ENCODE data around the gene DBH.

Gene DBH

DNA sequence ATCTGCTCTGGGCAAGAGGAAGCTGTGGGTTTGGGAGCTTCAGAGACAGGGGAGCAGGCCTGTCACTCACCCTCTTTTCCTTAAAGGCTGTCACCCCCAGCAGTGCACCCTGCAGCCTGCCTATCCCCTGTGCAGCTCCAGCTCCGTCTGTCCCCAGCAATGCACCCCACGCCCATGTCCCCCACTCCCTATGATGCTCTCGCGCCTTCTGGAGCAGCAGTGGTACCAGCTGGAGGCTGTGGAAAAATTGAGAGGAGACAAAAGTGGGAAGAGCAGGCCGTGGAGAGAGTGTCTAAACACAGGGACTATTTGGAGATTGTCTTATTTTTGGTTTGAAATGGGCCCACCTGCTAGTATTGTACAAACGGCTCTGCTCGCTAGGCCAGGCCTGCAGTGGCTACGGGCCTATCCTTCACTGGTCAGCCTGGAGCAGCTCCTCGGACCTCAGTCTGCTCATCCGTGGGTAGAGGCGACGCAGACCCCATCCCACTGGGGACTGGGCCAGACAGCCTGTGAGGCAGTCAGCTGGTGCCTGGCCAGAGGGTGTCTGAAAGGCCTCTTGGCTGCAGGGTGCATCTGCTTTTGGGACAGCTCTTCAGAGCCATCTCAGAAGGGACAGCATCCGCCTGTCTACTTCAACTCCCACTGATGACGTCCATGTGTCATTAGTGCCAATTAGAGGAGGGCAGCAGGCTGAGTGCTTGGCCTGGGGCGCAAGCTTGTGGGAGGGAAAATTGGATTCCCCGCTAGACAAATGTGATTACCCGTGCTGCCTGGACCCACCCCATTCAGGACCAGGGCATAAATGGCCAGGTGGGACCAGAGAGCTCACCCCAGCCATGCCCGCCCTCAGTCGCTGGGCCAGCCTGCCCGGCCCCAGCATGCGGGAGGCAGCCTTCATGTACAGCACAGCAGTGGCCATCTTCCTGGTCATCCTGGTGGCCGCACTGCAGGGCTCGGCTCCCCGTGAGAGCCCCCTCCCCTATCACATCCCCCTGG, at the start of gene DBH:
Gene DBH (plus strand): TSS at position 831 of the 999 bp plus-strand sequence. CDS start 9 bp downstream, at position 840.
- DNase-seq = no peak

DNA sequence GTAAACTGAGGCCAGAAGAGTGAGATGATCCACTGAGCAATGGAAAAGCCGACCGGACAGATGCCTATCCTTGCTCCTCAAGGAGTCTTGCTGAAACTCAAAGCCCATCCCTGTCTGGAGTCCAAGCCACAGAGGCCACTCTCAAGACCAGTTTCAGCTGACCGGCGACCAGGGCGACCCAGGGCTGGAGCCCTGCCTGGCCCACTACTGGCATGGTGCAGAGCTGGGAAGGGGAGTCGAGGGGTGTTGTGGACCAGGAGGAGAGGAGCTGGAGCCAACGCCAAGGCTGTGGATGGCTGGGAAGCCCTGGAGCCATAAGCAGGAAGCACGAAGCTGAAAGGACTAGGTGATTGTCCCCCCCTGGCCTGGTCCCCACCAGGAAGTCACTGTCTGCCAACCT, 49.1 kb upstream of the DBH start:
- no peak for DNase-seq

DNA sequence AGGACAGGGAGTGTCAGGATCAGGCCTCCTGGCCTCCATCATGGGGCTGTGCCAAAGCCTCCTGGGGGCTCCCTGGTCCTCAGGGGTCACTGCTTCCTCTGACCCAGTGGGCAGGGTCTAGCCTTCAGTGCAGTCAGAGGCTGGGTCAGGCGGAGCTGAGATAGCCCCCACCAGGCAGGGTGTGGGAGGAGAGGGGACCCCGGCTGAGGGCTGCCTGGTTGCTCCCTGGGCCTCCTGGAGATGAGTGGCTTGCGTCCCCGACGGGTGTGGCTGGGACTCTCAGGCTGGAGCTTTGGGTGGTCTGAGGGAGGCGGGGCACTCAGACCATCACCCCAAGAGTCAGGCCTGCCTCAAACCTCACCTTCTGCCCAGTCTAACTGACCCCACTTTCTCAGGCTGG, 48.7 kb upstream of the DBH start:
- DNase-seq = no peak

DNA sequence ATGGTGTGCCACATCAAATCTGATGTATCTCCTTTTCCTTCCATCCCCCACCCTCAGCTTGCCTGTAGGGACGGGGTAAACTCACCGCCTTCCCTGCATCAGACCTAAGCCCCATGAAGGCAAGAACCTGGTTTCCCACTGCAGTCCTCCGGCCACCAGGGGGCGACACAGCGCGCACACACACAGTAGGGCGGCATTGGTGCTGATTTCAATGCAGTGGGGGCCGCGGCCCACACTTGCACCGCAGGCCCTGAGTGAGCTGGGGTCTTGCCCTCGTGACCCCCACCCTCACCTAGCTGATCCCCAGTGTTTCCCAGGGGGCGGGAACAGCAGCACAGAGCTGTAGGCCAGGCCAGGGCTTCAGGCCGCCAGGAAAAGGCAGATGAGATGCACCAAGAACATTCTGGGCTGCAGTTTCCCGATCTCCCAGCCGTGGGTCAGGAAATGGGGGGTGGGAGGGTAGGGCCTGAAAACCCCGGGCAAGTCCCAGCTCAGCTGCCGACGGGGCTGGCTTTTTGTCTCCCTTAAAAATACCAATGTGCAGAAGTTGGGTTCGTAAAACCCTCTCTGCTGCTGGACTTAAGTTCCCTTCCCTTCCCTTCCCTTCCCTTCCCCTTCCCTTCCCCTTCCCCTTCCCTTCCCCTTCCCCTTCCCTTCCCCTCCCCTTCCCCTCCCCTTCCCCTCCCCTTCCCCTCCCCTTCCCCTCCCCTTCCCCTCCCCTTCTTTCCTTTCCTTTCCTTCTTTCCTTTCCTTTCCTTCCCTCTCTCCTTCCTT, 46.5 kb upstream of the DBH start:
- DNase-seq = no peak

DNA sequence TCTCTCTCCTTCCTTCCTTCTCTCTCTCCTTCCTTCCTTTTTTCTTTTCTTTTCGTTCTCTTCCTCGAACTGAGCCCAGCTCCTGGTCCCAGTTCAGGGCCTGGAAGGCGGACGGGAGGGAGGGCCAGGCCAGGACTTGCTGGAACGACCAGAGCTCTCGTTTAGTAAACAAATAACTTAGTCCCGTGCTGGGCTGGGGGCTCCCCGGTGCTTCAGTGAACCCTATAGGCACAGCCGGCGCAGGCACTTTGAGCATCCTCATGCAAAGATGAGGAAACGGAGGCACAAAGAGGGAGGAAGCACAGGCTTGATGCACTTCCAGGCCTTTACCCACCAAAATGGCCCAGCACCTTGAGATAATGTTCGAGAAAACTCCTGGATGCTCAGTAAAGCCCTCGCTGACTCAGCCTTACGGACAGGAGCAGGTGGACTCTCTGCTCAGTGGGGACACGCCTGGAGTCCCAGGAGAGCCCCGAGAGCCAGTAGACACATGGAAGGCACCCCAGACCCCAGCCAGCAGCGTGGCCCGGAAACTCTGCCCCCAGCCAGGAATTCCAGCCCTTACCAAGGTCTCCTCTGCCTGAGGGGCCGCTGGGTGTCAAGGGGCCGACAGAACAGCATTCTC, 45.8 kb upstream of the DBH start:
- DNase-seq = no peak

DNA sequence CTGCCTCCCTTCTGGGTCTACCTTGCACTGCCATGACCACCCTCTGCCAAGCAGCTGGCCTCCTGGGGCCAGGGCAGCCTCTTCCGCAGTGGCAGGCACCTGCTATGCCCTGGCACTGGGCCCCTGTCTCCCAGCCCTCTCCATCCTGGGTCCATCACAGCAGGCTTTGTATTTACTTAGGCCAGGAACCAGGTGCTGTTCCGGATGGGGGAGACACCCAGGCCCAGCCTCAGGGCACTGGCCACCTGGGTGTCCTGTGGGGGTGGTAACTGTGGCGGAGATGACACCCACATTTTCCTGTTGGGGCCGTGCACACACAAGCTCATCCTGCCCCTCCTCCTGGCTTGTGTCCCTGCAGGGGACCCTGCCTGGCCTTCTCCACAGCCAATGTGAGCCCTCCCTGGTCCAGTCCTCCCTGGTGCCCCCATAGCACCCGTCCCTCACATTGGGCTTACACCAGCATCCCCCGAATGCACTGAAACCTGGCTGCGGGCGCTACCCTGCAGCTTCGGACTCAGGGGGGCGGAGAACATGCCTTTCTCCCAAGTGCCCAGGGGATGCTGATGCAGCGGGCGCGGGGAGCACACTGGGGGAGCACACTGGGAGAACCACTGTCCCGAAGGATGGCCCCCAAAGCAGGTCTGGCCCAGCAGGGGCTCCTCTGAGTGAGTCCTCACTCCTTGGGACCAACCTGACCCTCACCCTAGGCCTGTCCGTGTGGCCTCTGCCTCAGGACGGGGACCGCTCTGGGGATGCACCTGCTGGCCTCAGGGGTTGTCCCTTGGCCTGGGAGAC, 44.9 kb upstream of the DBH start:
- DNase-seq = no peak

DNA sequence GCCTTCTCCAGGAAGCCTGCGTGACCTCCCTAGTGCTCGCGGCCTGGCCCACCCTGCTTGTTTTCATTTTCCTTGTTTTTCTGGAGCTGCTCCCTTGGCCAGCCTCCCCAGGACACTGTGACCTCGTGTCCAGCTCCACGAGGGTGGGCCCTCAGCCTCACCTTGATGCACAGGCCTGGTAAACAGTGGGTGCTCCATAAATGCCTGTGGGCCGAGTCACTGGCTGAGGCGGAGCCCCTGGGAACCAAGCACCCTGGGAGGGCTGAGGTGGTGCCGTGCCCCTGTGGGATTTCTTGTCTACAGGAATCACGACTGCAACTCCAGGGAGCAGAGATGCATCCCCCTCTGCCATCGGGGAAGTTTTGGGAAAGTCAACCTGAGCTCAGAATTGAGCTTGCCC, 44.2 kb upstream of the DBH start:
- no peak for DNase-seq

DNA sequence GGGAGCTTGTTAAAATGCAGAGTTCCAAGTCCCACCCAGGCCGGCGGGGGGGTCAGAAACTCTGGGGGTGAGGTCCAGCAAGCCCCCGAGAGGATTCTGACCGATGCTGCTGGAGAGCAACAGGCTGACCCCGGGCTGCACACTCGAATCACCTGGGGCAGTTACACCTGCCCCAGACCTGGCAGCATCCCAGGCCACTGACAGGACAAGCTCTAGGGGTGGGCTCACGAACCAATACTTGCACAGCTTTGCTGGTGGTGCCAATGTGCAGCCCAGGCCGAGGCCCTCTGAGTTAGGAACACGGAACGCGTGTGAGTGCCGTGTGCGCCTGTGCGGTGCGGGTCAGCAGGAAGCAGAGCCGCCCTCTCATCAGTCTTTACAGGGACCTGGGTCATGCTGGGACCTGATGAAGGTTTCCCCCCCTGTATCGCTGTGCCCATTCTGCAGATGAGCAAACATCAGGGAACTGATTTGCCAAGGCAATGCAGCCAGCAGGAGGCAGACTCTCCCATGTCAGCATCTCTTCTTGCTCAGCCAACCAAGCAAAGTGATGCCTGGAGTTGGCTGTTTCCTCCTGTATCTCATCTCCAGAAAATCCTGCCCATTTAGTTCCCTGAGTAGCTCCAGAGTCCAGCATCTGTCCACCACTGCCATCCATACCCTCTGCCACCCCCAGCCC, 43.3 kb upstream of the DBH start:
- no peak for DNase-seq

DNA sequence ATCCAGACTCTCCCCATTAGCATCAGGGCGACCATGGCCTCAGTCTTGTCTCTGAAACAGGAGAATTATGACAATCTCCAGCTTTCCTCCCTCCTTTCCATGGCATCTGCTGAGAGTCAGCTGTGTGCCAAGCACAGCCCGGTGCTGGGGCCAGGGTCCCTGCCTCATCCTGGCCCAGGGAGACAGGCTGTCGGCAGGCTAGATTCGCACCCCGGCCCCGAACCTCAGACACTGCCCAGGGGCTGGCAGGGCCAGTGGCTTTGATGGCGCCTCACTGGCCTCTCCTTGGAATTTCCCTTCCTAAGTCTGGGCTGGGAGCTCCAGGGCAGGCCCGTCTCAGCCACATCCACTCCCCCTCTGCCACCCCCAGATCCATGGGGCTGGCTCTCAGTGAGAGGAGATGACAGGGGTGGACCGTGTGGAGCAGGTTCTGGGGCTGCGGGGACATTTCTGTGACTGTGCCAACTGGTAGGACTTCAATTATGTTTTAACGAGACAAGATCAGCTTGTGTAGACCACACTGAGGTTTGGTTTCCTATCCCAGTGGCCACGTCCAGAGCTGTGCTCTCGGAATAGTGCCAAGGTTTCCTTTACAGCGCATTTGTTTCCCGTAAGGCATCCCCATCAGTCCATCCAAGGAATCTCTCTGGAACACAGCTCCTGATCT, 42.4 kb upstream of the DBH start:
- no peak for DNase-seq

DNA sequence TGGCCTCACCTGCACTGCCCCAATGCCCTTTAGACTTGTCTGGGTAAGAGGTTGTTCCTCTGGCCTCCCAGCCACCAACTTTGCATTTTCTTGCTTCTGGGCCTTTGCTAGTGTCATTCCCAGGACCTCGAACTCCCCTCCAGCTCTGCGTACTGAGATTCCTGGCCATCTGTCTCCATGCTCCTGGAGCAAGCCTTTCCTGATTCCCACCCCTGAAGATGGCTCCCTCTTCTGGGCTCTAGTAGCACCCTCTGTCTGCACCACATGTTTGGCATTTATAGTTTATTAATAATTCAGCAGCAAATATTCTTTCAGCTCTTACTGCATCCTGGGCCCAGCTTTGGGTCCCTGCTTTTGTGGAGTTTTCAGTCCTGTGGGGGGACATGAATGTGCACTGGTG, 41.9 kb upstream of the DBH start:
- DNase-seq = no peak

DNA sequence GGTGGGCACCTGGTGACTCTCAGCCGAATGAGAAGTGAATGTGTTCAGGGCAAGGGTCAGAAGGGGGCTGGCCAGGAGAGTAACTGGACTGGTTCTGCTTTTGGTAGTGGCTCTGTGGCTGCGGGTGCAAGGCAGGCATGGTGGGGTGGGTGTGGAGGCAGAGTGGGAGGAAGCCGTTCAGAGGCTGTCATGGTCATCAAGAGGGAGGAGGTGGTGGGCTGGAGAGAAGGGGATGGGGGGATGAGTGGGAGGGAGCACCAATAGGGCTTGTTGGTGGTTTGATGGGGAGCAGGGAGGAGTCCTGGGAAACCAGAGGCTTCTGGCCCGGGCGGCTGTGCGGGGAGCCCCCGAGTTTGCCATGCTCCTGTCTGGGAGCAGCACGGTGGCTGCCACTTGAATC, 40.3 kb upstream of the DBH start:
- DNase-seq = no peak

DNA sequence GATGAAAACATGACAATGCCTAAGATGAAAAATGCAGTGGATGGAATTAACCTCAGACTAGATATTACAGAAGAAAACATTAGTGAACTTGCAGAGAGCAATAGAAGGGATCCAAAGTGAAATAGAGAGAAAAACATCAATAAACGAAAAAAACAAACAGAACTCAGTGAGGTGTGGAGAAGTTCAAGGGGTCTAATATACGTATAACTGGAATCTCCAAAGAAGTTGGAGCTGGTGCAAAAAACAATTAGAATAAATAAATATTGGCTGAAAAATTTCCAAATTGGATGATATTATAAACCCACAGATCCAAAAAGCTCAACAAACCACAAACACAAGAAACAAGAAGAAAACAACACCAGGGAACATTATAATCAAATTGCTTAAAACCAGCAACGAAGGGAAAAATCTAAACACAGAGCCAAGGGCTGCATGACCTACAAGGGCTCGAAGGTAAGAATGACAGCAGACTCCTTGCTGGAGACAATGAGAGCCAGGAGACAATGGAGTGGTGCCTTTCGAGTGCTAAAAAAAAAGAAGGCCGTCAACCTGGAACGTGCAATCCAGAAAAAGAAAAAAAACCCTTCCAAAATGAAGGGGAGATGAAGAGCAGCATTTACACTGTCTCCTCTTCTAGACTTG, 38.7 kb upstream of the DBH start:
- DNase-seq = no peak

DNA sequence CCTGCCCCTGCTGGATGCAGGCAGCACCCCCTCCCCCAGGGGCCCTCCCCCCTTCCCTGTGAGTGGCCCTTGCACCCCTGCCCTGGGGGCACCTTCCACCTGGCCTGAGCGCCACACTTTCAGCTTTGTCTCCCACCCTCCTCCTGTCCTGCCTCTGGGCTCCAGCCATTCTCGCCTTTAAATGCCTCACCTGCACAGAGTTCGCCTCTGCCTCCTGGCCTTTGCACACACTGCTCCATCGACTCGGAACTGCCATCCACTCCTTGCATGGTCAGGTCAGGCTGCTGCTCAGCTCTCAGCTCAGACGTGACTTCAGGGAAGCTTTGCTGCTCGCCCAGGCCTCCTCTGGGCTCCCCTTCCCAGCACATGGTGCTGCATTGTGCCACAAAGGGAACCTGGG, 37.2 kb upstream of the DBH start:
- DNase-seq = no peak

DNA sequence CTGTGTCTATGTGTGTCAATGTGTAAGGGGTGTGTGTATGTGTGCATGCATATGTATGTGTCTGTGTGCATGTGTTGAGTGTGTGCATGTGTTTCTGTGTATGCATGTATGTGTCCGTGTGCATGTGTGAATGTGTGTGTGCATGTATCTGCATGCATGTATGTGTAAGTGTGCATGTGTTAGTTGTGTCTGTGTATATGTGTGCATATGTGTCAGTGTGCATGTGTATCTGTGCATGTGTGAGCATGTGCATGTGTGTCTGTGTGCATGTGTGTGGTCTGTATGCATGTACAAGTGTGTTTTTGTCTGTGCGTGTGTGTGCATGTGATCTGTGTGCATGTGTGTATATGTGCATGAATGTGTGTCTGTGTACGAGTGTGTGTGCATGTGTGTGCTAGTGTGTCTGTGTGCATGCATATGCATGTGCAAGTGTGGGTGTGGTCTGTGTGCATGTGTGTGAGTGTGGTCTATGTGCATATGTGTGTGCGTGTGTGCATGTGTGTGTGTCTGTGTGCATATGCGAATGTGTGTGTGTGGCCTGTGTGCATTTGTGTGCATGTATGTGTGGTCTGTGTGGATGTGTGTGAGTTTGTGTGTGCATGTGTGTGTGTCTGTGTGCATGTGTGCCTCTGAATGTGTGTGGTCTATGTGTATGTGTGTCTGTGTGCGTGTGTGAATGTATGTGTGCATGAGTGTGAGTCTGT, 36.5 kb upstream of the DBH start:
- no peak for DNase-seq

DNA sequence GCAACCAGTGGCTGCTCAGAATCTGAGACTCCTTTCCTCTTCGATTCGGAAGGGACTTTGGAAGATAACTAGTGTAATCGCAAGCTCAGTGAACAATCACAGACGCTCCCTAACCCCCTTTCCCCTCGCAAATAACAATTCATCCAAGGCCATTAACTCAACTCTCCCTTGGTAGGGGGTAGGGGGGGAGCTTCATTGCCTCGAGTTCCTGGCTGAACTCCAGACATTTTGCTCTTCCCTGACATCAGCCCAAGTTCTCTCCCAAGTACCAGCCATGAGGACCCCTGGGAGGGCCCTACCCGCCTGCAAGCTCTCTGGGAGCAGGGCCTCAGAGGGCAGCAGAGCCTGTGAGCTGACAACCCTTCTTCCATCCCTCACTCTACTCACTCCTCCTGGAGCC, 35.4 kb upstream of the DBH start:
- DNase-seq = no peak

DNA sequence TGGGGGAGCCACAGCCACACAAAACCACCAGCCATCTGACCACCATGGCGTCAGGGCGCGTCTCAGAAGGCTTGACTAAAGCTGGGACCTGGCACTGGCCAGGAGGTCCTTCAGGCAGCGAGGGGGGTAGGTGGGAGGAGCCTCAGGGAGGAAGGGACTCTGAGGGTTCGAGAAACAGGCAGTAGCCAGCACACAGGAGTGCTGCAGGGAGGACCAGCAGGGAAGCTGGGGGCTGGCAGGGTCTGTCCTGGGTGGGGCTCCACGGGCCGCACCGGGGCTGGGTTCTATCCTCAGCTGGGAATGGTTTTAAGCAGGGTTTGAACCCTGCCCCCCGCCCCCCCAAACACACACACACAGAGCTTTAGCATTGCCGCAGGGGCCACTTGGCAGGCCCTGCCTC, 34.4 kb upstream of the DBH start:
- no peak for DNase-seq

DNA sequence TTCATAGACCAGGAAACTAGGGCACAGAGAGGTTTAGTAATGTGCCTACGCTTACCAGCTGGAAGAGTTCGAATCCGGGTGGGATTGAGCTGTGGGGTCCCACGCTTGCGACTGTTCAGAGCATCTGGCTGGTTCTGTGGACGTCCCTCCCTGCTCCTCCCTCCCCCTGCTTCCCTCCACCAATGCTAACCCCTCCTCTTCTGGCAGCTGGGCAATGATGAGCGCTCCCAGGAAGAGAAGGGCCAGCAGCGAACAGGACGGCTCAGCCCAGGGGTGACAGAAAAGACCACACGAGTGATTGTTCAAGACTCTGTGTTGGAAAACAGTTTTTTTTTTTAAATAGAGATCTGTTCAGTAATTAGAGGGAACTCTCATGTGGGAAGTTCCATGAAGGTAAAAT, 33.9 kb upstream of the DBH start:
- no peak for DNase-seq

DNA sequence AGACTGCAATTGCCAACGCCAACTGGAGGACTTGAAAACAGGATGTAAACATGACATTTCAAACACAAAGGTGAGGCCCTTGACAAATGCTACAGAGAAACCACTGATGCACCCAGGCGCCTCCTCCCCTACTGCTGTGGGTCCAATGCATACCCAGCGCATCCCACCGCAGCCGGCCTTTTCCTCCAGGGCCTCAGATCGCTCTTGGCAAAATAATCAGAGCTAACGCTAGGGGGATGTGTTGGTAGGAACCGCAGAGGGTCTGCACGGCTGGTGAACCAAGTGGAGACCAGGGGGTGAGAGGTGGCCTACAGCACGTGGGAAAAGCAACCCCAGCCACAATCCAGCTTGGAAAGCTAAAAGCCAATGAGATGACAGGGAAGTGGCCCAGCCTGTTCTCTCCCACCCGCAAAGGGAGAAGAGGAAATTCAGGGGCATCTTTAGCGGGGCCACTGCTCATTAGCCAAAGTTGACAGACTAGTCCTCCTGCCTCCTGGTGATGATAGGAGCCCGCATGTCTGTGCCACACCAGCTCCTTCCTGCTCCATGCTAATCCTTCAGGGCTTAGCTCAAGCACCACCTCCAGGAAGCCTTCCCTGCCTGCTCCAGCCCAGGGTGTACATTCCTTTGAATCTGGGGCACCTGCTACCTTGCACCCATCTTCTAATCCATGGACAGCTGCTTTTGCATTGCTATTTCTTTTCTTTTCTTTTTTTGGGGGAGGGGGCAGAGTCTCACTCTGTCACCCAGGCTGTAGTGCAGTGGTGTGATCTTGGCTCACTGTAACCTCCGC, 32.8 kb upstream of the DBH start:
- no peak for DNase-seq

DNA sequence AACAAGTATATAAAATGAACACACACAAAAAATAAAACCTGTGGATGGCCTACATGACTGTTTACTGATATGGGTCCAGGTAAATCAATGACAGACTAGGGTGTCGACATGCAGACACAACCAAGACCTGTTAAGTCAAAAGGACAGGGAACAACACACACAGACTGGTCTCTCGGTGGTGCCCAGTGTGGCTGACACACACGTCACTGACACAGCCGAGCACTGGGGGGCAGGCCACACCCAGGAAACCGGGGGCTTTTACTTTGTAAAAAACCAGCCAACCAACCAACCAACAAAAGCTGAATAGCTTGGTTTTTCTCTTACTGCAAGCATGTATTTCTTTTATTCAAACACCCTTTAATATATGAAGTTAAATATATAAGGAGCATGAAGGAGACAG, 31.9 kb upstream of the DBH start:
- DNase-seq = no peak

DNA sequence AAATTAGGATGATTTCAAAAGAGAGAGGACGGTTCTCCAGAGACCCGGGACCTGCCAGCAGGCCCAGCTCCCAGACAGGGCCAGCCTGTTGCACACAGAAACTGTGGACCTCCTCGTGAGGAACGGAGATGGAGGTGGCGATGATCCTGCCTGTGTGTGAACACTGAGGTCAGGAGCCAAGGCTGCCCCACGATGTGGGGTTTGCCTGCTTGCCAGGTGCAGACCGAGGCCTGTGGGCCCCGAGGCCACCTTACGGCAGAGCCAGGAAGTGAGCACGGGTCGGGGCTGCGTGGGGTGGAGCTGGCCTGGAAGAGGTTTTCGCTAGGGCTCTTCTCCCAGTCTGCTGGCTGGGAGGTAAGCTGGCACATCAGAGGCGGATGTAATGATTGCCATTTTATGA, 31.3 kb upstream of the DBH start:
- no peak for DNase-seq

All from fibroblast of upper back skin (primary cell).